GM19467 (cell line): ENCODE results near the gene NEO1.
A peak's percentile ranks its signal among the peaks of the same experiment; 100 is the strongest.

Source experiments
- ATAC-seq: cut with Tn5 transposase; IDR thresholded peaks from one replicate; pipeline ENCODE4 v1.9.1; 2021; ENCODE audit warnings: mild to moderate bottlenecking, moderate library complexity; ENCODE audit not compliant: unreplicated experiment

The NEO1 gene, protein sequence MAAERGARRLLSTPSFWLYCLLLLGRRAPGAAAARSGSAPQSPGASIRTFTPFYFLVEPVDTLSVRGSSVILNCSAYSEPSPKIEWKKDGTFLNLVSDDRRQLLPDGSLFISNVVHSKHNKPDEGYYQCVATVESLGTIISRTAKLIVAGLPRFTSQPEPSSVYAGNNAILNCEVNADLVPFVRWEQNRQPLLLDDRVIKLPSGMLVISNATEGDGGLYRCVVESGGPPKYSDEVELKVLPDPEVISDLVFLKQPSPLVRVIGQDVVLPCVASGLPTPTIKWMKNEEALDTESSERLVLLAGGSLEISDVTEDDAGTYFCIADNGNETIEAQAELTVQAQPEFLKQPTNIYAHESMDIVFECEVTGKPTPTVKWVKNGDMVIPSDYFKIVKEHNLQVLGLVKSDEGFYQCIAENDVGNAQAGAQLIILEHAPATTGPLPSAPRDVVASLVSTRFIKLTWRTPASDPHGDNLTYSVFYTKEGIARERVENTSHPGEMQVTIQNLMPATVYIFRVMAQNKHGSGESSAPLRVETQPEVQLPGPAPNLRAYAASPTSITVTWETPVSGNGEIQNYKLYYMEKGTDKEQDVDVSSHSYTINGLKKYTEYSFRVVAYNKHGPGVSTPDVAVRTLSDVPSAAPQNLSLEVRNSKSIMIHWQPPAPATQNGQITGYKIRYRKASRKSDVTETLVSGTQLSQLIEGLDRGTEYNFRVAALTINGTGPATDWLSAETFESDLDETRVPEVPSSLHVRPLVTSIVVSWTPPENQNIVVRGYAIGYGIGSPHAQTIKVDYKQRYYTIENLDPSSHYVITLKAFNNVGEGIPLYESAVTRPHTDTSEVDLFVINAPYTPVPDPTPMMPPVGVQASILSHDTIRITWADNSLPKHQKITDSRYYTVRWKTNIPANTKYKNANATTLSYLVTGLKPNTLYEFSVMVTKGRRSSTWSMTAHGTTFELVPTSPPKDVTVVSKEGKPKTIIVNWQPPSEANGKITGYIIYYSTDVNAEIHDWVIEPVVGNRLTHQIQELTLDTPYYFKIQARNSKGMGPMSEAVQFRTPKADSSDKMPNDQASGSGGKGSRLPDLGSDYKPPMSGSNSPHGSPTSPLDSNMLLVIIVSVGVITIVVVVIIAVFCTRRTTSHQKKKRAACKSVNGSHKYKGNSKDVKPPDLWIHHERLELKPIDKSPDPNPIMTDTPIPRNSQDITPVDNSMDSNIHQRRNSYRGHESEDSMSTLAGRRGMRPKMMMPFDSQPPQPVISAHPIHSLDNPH (N-terminal part only)

GRCh38 chr15:73051807-73052652 lies at the start of gene NEO1:
Gene NEO1 (plus strand): TSS chr15:73052463. CDS start chr15:73052676, 213 bp downstream.
- ATAC-seq, result peak; percentile 47

DNA sequence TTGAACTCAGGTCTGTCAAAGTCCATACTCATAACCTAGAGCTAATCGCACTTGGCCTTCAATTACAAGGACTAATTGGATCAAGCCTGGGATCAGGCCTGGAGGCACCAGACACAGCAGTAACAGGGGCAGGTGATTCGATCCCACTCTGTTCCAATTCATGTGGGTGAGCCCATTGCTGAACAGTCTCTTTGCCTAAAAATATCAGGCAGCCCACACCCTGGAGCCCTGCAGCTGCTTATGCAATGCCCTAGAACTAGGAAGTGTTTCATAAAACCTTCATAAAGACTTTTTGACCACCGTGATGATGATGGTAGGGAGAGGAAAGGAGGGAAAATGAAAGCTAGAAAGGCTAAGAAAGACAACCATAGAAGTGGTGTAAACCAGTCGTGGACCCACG lies 47.8 kb upstream of the NEO1 start:
- no peak for ATAC-seq

DNA sequence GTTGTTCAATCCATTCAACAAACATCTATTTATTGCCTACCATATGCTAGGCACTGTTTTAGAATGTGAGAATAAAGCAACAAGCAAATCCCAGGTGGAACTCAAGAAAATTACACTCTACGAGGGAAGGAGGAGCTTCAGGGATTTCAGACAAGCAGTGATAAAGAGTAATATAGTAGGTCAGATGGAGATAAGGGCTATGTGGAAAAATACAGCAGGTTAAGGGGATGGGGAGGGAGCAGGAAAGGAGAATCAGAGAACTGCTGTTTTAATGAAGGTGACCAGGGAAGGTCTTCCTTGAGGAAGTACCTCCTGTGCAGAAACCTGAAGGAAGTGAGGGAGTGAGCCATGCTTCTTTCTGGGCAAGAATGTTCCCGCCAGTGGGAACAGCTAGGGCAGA lies 47.2 kb upstream of the NEO1 start:
- ATAC-seq, result no peak

GRCh38 chr15:73005446-73005845 lies 46.8 kb upstream of the NEO1 start:
- ATAC-seq, result no peak

DNA sequence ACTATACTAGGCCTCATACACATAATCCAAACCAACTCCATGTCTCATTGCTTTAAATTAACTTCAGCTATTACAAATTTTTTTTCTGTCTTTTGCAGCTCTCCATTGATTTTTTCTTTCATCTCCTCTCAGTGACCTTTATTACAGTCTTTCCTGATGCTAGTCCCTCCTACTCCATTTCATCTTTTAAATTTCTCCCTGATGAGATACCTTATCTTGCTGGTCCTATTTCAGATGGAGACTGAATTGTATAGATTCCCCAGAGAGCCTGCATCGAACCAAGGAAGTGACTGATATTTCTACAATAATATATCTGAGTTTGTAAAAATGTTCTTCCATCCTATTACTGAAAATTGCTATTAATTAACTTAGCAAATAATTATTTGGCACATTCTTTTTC lies 45.7 kb upstream of the NEO1 start:
- no peak for ATAC-seq

GRCh38 chr15:73009066-73010056 lies 42.9 kb upstream of the NEO1 start:
- ATAC-seq, result no peak

DNA sequence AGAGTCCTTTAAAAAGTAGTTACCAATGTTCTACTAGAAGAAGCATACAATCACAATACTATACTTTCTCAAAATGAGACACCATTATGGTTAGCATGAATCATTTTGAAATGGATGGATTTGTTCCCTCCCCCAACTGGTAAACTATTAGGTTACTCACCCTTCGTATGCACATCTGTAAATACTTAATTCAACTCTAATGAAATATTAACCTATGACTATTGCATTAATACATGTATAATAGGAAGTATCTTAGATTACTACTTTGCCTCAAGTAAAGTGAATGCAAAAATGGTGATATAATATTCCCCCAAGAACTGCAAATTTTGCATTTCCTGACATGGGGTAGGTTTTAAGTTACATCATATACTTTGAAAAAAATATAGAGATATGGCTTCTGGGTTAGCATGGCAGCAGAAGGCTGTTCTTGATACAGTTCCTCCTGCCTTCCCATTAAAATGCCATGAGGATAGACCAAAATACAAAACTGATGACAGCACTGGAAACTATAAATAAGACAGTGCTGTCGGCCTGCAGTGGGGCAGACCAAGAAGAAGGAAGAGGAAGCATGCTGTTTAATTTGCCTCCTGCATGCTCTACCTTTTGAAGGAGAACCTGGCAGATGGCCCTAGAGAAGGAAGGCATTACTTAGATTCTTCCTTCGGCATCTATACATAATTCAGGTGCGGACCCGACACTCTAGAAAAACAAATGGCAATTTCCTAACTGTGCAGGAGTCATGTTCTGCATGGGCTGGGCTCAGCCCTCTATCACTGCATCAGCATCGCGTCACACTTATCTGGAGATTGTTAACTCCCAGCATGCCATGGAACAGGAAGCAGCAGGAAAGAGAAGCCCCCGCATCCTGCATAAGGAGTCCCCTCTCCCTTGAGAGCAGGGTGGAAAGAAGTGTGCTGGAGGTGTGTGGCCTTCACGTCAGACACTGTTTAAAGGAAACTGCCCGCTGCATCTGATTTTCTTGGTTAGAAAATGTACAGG lies 41.8 kb upstream of the NEO1 start:
- no peak for ATAC-seq

DNA sequence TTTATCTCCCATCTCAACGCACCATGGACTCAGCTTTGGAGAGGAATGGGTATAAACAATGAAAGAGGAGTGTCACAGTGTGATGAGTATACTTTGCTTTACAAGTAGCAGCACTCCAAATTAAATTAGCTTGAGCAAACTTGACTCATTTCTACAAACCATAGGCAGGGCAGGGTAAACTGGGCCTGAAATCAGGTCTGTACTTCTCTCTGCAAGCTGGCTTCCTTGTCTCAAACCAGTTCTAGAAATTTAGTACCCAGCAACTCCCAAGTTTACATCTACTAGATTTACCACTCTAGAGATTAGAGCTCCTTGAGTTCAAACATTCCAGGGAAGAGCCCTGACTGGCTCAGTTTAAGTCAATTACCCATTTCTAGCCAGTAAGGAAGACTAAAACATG lies 37.4 kb upstream of the NEO1 start:
- ATAC-seq, result no peak

GRCh38 chr15:73015493-73015892 lies 36.8 kb upstream of the NEO1 start:
- ATAC-seq, result no peak

- no peak for ATAC-seq
Observed at GRCh38 chr15:73017987-73018386, 34.3 kb upstream of the NEO1 start.

GRCh38 chr15:73019154-73019553 lies 33.1 kb upstream of the NEO1 start:
- no peak for ATAC-seq

- ATAC-seq, result no peak
Observed at GRCh38 chr15:73019601-73020146, 32.6 kb upstream of the NEO1 start.

- ATAC-seq, result no peak
Observed at GRCh38 chr15:73021139-73021621, 31.1 kb upstream of the NEO1 start.

DNA sequence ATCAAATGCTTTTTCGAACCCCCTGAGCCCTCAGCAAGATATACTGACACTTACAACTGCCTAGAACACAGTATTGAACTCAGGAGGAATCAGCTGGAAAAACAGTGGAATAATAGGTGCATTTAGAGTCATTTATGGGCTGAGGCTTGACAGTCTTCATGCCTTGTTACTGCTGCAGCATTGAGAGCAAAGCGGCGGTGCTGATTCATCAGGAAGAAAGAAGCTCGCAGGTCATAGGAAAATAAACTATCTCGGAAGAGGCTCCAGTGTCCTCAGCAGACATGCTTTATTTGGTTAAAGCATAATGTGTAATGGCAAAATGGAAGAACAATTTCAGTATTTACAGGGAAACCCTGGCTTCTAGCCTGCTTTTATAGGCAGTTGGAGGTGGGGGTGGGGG lies 30.1 kb upstream of the NEO1 start:
- no peak for ATAC-seq

GRCh38 chr15:73023071-73023470 lies 29.2 kb upstream of the NEO1 start:
- no peak for ATAC-seq

- ATAC-seq, result no peak
Observed at GRCh38 chr15:73024168-73024567, 28.1 kb upstream of the NEO1 start.

- no peak for ATAC-seq
Observed at GRCh38 chr15:73026511-73027054, 25.7 kb upstream of the NEO1 start.
